SK-N-MC (cell line): ENCODE results near the gene C1orf174.

Experiments
- DNase-seq: peaks from one replicate; pipeline ENCODE4 v3.0.0-alpha.2; 2011; ENCODE audit warnings: low read depth, low spot score
- H3K27ac ChIP-seq: fragments of 200-600 bp; sonication (generic); 2 replicates; pipeline ENCODE4 v1.5.1; 2016; ENCODE audit warnings: mixed run types
- H3K36me3 ChIP-seq: fragments of 200-600 bp; sonication (generic); 2 replicates; pipeline ENCODE4 v1.6.1; 2017; ENCODE audit warnings: antibody characterized with exemption, low read length, mixed read lengths; ENCODE audit not compliant: insufficient read depth
- H3K4me3 ChIP-seq: fragments of 200-600 bp; sonication (generic); 2 replicates; pipeline ENCODE4 v1.5.1; 2016
- H3K9ac ChIP-seq: fragments of 200-600 bp; sonication (generic); 2 replicates; pipeline ENCODE4 v1.8.0; 2017; ENCODE audit warnings: mixed run types, mixed read lengths; ENCODE audit not compliant: insufficient read length
- H3K9me3 ChIP-seq: fragments of 200-600 bp; sonication (generic); 2 replicates; pipeline ENCODE4 v1.6.1; 2017; ENCODE audit warnings: low read depth, mild to moderate bottlenecking, antibody characterized with exemption, low read length, moderate library complexity, mixed read lengths
- EZH2 ChIP-seq: fragments of 200-600 bp; sonication (generic); IDR thresholded peaks from one replicate; pipeline ENCODE4 v1.6.1; 2017; ENCODE audit warnings: antibody characterized with exemption
- FOXP2 ChIP-seq: optimal IDR thresholded peaks from 2 replicates; pipeline ENCODE3; 2011; ENCODE audit warnings: mild to moderate bottlenecking, moderate library complexity; ENCODE audit not compliant: insufficient read depth; ENCODE audit errors: extremely low read length, control extremely low read depth
- POLR2AphosphoS5 ChIP-seq: IDR thresholded peaks from 2 replicates; pipeline ENCODE4 v1.6.1; 2012; ENCODE audit warnings: mild to moderate bottlenecking, low read depth, low read length, borderline replicate concordance

C1orf174 gene

DNA sequence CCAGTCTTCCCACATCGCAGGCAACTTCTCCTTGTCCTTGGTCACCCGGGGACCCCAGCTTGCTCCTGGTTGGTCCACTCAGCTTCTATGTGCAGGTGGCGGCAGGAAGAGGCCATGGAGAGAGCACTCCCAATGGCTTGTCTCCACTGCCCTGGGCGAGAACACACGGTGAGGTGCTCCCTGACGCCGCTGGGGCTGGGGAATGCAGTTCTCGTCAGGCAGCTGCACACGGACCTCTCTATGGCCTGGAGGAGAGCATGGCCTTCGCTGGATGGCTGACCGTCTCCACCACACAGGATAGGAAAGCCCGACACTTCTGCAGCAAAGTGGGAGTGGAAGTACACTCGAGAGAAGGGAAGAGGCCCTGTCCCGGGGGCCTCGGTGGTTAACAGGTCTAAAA is 11.8 kb downstream of the C1orf174 start:
- H3K9ac ChIP-seq = no peak overlapping the region
- TF ChIP-seq FOXP2 (no peak), EZH2 (no peak), POLR2AphosphoS5 (no peak)

DNA sequence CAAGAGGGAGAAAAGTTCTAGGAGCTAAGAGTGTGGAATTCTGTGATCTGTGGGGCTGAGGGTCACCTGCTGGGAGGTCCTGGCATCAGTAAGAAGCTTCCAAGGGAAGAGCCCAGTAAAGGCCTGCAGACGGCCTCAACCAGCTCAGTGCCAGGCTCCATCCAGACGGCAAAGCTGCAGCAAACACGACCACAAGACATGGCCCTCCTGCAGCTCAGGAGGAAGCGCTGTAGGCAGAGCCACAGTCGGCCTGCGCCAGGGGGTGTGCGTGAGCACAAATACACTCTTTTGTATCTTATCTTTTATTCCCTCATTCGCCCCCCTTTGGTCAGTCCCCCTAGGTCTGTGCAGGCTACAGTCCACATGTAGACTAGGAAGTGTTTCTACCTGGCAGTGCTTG is 13.4 kb downstream of the C1orf174 start:
- TF ChIP-seq EZH2 (no peak), FOXP2 (no peak), POLR2AphosphoS5 (no peak)
- Histone ChIP-seq H3K4me3 (no peak overlapping the region), H3K27ac (no peak overlapping the region), H3K9me3 (no peaks in the 10 kb centered on the region), H3K36me3 (peaks cover 40% of the 10 kb centered on the region; the same call in 1 of the 2 replicates), H3K9ac (no peak overlapping the region)
- no peak for DNase-seq

More for the DNA sequence above, 11.8 kb downstream of the C1orf174 start:
- no peak overlapping the region for H3K4me3 ChIP-seq
- no peaks in the 10 kb centered on the region for H3K9me3 ChIP-seq
- no peak overlapping the region for H3K27ac ChIP-seq
- peaks cover 47% of the 10 kb centered on the region for H3K36me3 ChIP-seq
- DNase-seq = no peak

DNA sequence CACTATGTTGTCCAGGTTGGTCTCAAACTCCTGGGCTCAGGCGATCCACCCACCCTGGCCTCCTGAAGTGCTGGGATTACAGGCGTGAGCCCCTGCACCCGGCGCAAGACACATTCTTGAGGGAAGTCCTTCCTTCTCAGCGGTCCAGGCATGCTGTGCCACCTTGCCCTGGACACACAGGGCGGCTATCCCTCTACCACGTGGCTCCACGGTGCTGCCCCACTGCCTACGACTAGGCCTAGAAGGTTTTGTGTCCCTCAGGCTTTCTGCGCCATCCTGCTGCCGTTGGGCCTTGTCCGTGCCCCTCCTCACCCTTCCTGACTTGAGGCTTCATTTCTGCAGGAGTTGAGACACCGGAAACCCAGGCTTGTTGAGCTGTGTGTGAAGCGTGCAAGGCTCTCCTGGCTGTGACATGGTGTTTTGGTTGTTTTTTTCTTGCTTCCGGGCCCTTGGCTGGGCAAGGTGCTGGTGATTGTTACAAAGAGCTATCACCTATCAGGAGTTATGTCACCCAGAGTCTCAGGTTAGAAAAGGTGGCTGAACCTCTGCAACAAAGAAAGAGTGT is 13.9 kb downstream of the C1orf174 start:
- no peak overlapping the region for H3K4me3 ChIP-seq
- no peak for DNase-seq
- no peak overlapping the region for H3K27ac ChIP-seq
- no peak for TF ChIP-seq FOXP2
- no peak for TF ChIP-seq EZH2
- TF ChIP-seq POLR2AphosphoS5 = no peak
- no peaks in the 10 kb centered on the region for H3K9me3 ChIP-seq
- H3K36me3 ChIP-seq = peaks cover 35% of the 10 kb centered on the region; the same call in 1 of the 2 replicates
- no peak overlapping the region for H3K9ac ChIP-seq

DNA sequence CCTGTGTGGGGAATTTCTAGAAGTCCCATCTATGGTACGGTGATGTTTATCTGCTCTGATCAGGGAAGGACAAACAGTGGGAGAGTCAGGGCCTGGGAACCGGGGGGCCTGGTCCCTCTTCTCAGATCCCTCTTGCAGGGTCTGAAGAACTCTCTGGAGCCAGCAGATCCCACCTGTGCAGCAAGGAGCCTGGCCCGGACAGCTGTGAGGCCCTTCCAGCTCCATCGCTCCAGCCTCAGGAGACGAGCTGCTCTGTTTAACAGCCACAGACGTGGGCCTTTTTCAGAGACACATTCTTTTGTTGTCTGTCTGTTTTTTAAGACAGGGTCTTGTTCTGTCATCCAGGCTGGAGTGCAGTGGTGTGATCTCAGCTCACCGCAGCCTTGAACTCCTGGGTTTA is 14.5 kb downstream of the C1orf174 start:
- Histone ChIP-seq H3K4me3 (no peak overlapping the region), H3K36me3 (peaks cover 29% of the 10 kb centered on the region; the same call in 1 of the 2 replicates), H3K9me3 (no peaks in the 10 kb centered on the region), H3K27ac (no peak overlapping the region), H3K9ac (no peak overlapping the region)
- no peak for TF ChIP-seq EZH2
- TF ChIP-seq POLR2AphosphoS5 = no peak
- TF ChIP-seq FOXP2 = no peak
- DNase-seq = no peak

DNA sequence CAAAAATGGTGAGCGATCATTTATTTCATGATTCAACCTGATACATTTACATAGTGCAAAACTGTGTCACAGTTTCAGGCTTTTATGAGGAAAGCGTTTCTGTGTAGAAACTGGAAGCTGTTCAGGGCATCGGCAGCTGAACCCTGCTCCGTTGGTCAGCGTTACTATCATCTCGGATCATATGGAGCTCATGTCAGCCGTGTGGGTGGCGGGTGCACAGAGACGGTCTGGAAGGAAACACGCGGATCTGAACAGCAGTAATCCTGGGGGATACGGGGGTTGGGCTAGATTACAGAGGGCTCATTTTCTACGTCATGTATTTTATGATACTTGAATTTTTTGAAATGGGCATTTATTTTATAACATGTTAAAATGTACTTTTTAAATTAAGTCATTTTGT is 15.1 kb downstream of the C1orf174 start:
- TF ChIP-seq POLR2AphosphoS5 (no peak), FOXP2 (no peak), EZH2 (no peak)
- Histone ChIP-seq H3K27ac (no peak overlapping the region), H3K4me3 (no peak overlapping the region), H3K36me3 (peaks cover 23% of the 10 kb centered on the region; the same call in 1 of the 2 replicates), H3K9ac (no peak overlapping the region), H3K9me3 (no peaks in the 10 kb centered on the region)
- no peak for DNase-seq

DNA sequence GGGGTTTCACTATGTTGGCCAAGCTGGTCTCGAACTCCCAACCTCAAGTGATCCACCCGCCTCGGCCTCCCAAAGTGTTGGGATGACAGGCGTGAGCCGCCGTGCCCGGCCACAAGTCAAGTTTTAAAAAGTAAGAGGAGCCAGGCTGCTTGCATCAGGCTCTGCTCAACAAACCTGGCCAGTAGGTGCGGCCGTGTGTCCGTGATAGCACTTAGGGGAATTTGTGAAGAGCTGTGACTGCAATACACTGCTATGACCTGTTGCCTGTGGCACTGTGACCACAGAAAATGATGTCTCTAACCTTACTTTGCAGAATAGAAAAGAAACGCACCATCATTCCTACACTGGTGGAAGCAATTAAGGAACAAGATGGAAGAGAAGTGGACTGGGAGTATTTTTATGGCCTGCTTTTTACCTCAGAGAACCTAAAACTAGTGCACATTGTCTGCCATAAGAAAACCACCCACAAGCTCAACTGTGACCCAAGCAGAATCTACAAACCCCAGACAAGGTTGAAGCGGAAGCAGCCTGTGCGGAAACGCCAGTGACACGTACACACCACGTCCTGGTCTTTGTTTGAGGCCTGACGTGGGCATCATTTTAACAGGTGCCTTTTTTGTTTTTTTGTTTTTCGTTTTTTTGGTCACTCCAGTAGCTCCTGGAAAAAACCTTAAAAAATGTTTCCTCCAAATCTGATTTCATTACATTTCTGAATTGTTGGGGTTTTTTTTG is 16.7 kb downstream of the C1orf174 start:
- no peak for DNase-seq
- Histone ChIP-seq H3K4me3 (no peak overlapping the region), H3K9me3 (no peaks in the 10 kb centered on the region), H3K9ac (no peak overlapping the region), H3K27ac (no peak overlapping the region), H3K36me3 (peaks cover 22% of the 10 kb centered on the region; the same call in 1 of the 2 replicates)
- TF ChIP-seq EZH2 (no peak), POLR2AphosphoS5 (no peak), FOXP2 (no peak)

DNA sequence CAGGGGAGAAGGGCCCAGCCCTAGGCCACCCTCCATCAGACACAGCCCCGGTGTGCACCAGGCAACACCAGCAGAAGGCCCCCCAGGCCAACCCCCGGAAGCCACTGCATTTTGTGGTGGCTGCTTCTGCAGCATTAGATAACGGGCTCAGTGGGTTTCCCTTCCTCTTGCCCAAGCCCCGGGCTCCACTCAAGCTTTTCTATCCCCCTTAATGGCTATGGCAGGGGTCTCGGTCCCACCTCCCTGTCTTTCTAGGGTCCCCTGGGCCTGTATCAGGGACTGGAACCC is 18.9 kb downstream of the C1orf174 start:
- TF ChIP-seq EZH2 (no peak), POLR2AphosphoS5 (no peak), FOXP2 (no peak)
- no peak for DNase-seq
- Histone ChIP-seq H3K36me3 (peaks cover 7% of the 10 kb centered on the region; the same call in 1 of the 2 replicates), H3K4me3 (no peak overlapping the region), H3K9me3 (no peaks in the 10 kb centered on the region), H3K9ac (no peak overlapping the region), H3K27ac (no peak overlapping the region)

DNA sequence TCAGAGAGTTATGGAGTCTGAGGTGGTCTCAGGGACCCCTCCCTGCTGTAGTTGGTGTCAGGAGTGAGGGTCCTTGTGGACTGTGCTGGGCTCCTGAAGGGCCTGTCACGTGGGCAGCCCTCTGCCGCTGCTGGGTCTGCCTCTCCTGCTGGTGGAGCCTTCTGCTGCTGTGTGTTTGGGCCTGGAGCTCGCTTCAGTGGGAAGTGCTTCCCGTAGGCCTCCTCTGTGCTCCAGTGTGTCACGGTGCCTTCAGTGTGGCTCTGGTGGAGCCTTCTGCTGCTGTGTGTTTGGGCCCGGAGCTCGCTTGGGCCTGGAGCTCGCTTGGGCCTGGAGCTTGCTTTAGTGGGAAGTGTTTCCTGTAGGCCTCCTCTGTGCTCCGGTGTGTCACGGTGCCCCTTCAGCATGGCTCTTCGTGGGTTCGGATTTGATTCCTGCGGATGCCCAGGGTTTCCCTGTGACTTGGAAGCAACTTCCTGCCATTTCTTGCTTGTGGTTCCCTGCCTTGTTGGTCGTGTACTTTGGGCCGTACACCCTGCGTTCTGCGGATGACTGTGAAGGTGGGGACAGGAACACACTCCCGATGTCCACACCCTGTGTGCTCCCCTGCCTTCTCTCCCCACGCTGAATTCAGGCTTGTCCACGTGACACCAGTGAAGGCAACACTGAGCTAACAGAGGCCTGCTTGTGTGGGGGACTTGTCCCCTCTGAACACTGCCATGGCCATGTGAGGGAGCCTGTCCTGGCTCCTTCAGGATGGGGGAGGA is 19.5 kb downstream of the C1orf174 start:
- DNase-seq = no peak
- Histone ChIP-seq H3K9me3 (no peaks in the 10 kb centered on the region), H3K27ac (no peak overlapping the region), H3K9ac (no peak overlapping the region), H3K36me3 (peaks cover 5% of the 10 kb centered on the region; the same call in 1 of the 2 replicates), H3K4me3 (no peak overlapping the region)
- TF ChIP-seq POLR2AphosphoS5 (no peak), EZH2 (no peak), FOXP2 (no peak)
